ENCODE results near the gene MSH3. TPM values are rescaled to one million over a fixed set of nuclear protein-coding genes. Genes with fewer than 3 reads are reported as not detected.

MSH3 gene
- total RNA-seq, 3 donors from 2014 or later (not counting 1 experiment from before 2014, with no cell fraction given), result 11.6 to 17.1 (median 15.5) TPM

DNA sequence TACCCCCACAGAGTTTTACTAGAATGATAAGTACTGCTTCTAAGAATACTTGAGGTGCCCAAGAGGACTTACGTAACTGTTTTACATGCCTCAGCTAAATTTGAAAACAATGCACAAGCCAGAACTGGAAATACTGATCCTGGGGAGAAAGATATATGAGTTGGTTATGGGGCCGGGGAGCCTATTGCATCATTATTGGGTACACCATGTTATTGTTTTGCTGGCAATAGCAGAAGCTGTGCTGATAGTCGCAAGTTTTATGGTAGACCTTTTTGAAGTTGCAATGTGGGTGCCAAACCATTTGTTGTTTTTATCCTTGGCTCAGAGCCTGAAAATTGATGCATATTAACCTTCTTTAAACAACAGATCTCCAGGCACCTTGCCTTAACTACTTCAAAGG lies 108.8 kb downstream of the MSH3 start:
- Mint-ChIP-seq H3K4me3 (no peak overlapping the region), H3K27me3 (ENCODE audit: low read depth in 2 of 2) (no peaks in the 10 kb centered on the region), H3K9me3 (no peaks in the 10 kb centered on the region), H3K36me3 (no peaks in the 10 kb centered on the region), H3K4me1 (peaks cover 13 to 15% of the 10 kb centered on the region in 2 donors), H3K27ac (no peak overlapping the region)
- intact Hi-C loops (cut with micrococcal nuclease), result no loop called here
- Histone ChIP-seq H3K36me3 (ENCODE audit: control insufficient read depth, insufficient read depth, low read length) (peaks cover 2% of the 10 kb centered on the region), H3K27ac (ENCODE audit: low read length) (no peak overlapping the region), H3K27me3 (ENCODE audit: control insufficient read depth, insufficient read depth, low read length) (no peaks in the 10 kb centered on the region), H3K4me1 (ENCODE audit: control insufficient read depth, insufficient read depth, low read length) (peaks cover 3% of the 10 kb centered on the region), H3K4me3 (ENCODE audit: low read length) (no peak overlapping the region), H3K9me3 (ENCODE audit: control insufficient read depth, insufficient read depth, low read length) (no peaks in the 10 kb centered on the region)
- DNase-seq, result no peak
- 65% methylated on average over 3 of the region's 3 CpGs for WGBS (ENCODE audit: insufficient coverage)
- no peak for ATAC-seq
- TF ChIP-seq CTCF (IDR thresholded peaks at IDR 0.05), result no peak

DNA sequence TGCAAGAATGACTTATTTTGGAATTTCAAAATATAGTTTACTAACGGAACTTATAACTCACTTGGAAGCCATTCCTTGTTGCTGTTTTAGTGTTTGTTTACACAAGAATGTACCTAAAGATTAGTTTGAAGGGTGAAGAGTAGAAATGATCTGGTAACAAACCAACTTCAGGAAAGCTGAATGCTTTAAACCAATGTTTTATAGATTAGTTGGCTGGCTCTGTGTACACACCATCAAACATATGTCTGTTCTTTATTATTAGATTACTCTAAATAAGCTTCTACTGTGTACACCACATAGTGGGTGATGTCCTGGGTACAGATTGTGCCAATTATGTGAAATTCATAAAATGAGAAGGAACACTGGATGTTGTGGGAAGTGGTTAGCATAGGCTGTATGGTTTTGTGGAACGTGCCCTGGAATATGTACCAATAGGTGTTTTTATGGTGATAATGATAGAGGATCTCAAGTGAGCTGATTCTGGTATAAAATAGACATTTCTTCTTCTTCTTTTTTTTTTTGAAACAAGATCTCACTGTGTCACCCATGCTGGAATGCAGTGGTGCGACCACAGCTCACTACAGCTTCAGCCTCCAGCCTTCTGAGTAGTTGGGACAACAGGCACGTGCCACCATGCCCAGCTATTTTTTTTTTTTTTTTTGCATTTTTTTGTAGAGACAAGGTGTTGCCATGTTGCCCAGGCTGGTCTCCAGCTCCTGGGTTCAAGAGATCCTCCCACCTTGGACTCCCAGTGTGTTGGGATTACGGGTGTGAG lies 109.6 kb downstream of the MSH3 start:
- WGBS (ENCODE audit: insufficient coverage), result 100% methylated on average over 5 of the region's 5 CpGs
- H3K4me3 ChIP-seq (ENCODE audit: low read length), result no peak overlapping the region
- no peak for TF ChIP-seq CTCF (IDR thresholded peaks at IDR 0.05)
- Mint-ChIP-seq H3K4me3 (no peak overlapping the region), H3K27me3 (ENCODE audit: low read depth in 2 of 2) (no peaks in the 10 kb centered on the region), H3K36me3 (no peaks in the 10 kb centered on the region), H3K27ac (no peak overlapping the region), H3K4me1 (peaks cover 8% of the 10 kb centered on the region in 2 donors), H3K9me3 (no peaks in the 10 kb centered on the region)
- H3K4me1 ChIP-seq (ENCODE audit: control insufficient read depth, insufficient read depth, low read length), result no peaks in the 10 kb centered on the region
- H3K9me3 ChIP-seq (ENCODE audit: control insufficient read depth, insufficient read depth, low read length), result no peaks in the 10 kb centered on the region
- ATAC-seq (no peak), DNase-seq (no peak)
- H3K27ac ChIP-seq (ENCODE audit: low read length), result no peak overlapping the region
- peaks cover 6% of the 10 kb centered on the region for H3K36me3 ChIP-seq (ENCODE audit: control insufficient read depth, insufficient read depth, low read length)
- no peaks in the 10 kb centered on the region for H3K27me3 ChIP-seq (ENCODE audit: control insufficient read depth, insufficient read depth, low read length)
- intact Hi-C loops (cut with micrococcal nuclease), result no loop called here

DNA sequence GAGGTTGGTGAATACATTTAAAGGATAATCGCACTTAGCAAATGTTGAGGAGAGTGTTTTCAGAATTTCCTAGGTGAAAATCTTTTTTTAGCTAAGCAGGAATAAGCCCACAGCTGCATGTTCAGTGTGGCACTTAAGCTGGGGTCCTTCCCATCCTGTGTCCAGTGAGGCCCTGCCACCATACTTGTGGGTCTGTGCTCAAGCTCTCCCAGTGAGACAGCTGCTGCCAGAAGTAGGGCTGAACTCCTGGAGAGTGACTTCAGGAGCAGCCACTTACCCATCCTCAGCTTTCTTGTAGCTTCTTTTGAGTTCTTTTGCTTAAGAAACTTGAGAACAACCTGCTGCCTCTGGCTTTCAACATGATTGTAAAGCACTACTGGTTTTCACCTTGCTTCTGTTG lies 110.3 kb downstream of the MSH3 start:
- Mint-ChIP-seq H3K36me3 (no peaks in the 10 kb centered on the region), H3K4me1 (peaks cover 1% of the 10 kb centered on the region in 2 donors), H3K9me3 (no peaks in the 10 kb centered on the region), H3K27ac (no peak overlapping the region), H3K27me3 (ENCODE audit: low read depth in 2 of 2) (no peaks in the 10 kb centered on the region), H3K4me3 (no peak overlapping the region)
- intact Hi-C loops (cut with micrococcal nuclease), result no loop called here
- no peaks in the 10 kb centered on the region for H3K27me3 ChIP-seq (ENCODE audit: control insufficient read depth, insufficient read depth, low read length)
- H3K9me3 ChIP-seq (ENCODE audit: control insufficient read depth, insufficient read depth, low read length), result no peaks in the 10 kb centered on the region
- peaks cover 6% of the 10 kb centered on the region for H3K36me3 ChIP-seq (ENCODE audit: control insufficient read depth, insufficient read depth, low read length)
- no peaks in the 10 kb centered on the region for H3K4me1 ChIP-seq (ENCODE audit: control insufficient read depth, insufficient read depth, low read length)
- DNase-seq (no peak), ATAC-seq (no peak)
- H3K4me3 ChIP-seq (ENCODE audit: low read length), result no peak overlapping the region
- no peak for TF ChIP-seq CTCF (IDR thresholded peaks at IDR 0.05)
- no peak overlapping the region for H3K27ac ChIP-seq (ENCODE audit: low read length)
- 100% methylated on average over 1 of the region's 1 CpG for WGBS (ENCODE audit: insufficient coverage)

All from natural killer cell (primary cell).